ENCODE measurements around the gene PIGS. TPM values are rescaled to one million over a fixed set of nuclear protein-coding genes. Genes with fewer than 3 reads are reported as not detected.

Gene PIGS
- total RNA-seq, 3 donors from 2014 or later: 35.4 to 63.5 (median 53.3) TPM

GRCh38 chr17:28585851-28586250 is 14.5 kb upstream of the PIGS start:
- Histone ChIP-seq H3K27ac (no peak overlapping the region), H3K9me3 (no peaks in the 10 kb centered on the region), H3K36me3 (no peaks in the 10 kb centered on the region), H3K4me1 (no peaks in the 10 kb centered on the region), H3K27me3 (no peaks in the 10 kb centered on the region), H3K4me3 (no peak overlapping the region)
- TF ChIP-seq, protein P1, sequence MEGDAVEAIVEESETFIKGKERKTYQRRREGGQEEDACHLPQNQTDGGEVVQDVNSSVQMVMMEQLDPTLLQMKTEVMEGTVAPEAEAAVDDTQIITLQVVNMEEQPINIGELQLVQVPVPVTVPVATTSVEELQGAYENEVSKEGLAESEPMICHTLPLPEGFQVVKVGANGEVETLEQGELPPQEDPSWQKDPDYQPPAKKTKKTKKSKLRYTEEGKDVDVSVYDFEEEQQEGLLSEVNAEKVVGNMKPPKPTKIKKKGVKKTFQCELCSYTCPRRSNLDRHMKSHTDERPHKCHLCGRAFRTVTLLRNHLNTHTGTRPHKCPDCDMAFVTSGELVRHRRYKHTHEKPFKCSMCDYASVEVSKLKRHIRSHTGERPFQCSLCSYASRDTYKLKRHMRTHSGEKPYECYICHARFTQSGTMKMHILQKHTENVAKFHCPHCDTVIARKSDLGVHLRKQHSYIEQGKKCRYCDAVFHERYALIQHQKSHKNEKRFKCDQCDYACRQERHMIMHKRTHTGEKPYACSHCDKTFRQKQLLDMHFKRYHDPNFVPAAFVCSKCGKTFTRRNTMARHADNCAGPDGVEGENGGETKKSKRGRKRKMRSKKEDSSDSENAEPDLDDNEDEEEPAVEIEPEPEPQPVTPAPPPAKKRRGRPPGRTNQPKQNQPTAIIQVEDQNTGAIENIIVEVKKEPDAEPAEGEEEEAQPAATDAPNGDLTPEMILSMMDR (IDR thresholded peaks at IDR 0.05): no peak
- no peak for TF ChIP-seq POLR2A (IDR thresholded peaks at IDR 0.05)
- no peak for TF ChIP-seq POLR2AphosphoS5 (IDR thresholded peaks at IDR 0.05)
- DNase-seq (ENCODE audit: low spot score in 2 of 2): no peak
- intact Hi-C loops (cut with DNase I; ENCODE audit: low total_unique reads): no loop called here

GRCh38 chr17:28584434-28584833 is 13.1 kb upstream of the PIGS start:
- no peak for DNase-seq (ENCODE audit: low spot score in 2 of 2)
- H3K27ac ChIP-seq: no peak overlapping the region
- H3K4me1 ChIP-seq: no peaks in the 10 kb centered on the region
- no peaks in the 10 kb centered on the region for H3K9me3 ChIP-seq
- no peak overlapping the region for H3K4me3 ChIP-seq
- no peaks in the 10 kb centered on the region for H3K27me3 ChIP-seq
- TF ChIP-seq POLR2AphosphoS5 (IDR thresholded peaks at IDR 0.05) (no peak), POLR2A (IDR thresholded peaks at IDR 0.05) (no peak)
- TF ChIP-seq, protein P1 (IDR thresholded peaks at IDR 0.05): no peak
- intact Hi-C loops (cut with DNase I; ENCODE audit: low total_unique reads): no loop called here
- no peaks in the 10 kb centered on the region for H3K36me3 ChIP-seq

- H3K27ac ChIP-seq: no peak overlapping the region
- no peaks in the 10 kb centered on the region for H3K9me3 ChIP-seq
- no peaks in the 10 kb centered on the region for H3K27me3 ChIP-seq
- no peak overlapping the region for H3K4me3 ChIP-seq
- TF ChIP-seq POLR2A (IDR thresholded peaks at IDR 0.05): no peak
- no peak for TF ChIP-seq POLR2AphosphoS5 (IDR thresholded peaks at IDR 0.05)
- TF ChIP-seq, protein P1 (IDR thresholded peaks at IDR 0.05): no peak
- DNase-seq (ENCODE audit: low spot score in 2 of 2): no peak
- no peaks in the 10 kb centered on the region for H3K36me3 ChIP-seq
- intact Hi-C loops (cut with DNase I; ENCODE audit: low total_unique reads): no loop called here
- H3K4me1 ChIP-seq: no peaks in the 10 kb centered on the region
Measured at GRCh38 chr17:28582513-28582912, 11.2 kb upstream of the PIGS start.

DNA sequence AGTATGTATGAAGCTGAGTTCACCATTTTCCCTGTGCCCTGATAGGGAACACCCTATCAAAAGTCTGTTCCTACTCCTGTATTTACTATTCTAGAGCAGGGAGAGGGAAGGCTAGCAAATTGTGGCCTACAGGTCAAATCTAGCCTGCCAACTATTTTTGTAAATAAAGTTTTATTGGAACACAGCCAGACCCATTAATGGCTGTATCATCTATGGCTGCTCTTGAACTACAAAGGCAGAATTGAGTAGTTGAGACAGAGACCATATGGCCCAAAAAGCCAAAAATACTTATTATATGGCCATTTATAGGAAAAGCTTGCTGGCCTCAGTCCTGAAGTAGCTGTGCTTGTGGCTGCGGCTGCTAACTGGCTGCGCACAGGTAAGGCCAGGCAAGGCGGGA is 9.6 kb upstream of the PIGS start:
- intact Hi-C loops (cut with DNase I; ENCODE audit: low total_unique reads): no loop called here
- TF ChIP-seq, protein P1 (IDR thresholded peaks at IDR 0.05): no peak
- TF ChIP-seq POLR2AphosphoS5 (IDR thresholded peaks at IDR 0.05): no peak
- TF ChIP-seq POLR2A (IDR thresholded peaks at IDR 0.05): no peak
- H3K36me3 ChIP-seq: no peaks in the 10 kb centered on the region
- no peak overlapping the region for H3K27ac ChIP-seq
- no peaks in the 10 kb centered on the region for H3K27me3 ChIP-seq
- no peak overlapping the region for H3K4me3 ChIP-seq
- no peak for DNase-seq (ENCODE audit: low spot score in 2 of 2)
- no peaks in the 10 kb centered on the region for H3K9me3 ChIP-seq
- H3K4me1 ChIP-seq: no peaks in the 10 kb centered on the region

DNA sequence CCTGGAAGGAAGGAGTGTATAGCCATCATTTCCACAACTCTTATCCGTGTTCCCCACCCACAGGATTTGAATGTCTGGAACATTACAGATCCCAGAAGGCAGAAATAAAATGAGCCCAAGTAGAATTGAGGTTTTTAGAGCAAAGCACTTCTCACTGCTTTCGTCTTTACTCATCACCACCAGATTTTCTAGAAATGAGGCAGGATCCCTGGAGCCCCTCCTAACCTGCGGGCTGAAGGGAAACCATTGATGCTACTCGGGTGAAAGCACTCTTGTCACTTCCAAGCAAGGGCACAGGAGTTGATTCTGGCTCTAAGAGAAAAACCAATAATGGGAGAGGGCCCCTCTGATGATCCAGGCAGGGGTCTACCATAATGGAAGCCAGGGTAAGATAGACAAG is 8.2 kb upstream of the PIGS start:
- H3K27ac ChIP-seq: no peak overlapping the region
- H3K36me3 ChIP-seq: no peaks in the 10 kb centered on the region
- intact Hi-C loops (cut with DNase I; ENCODE audit: low total_unique reads): no loop called here
- no peaks in the 10 kb centered on the region for H3K27me3 ChIP-seq
- no peak overlapping the region for H3K4me3 ChIP-seq
- no peaks in the 10 kb centered on the region for H3K4me1 ChIP-seq
- no peaks in the 10 kb centered on the region for H3K9me3 ChIP-seq
- no peak for DNase-seq (ENCODE audit: low spot score in 2 of 2)
- TF ChIP-seq POLR2A (IDR thresholded peaks at IDR 0.05) (no peak), POLR2AphosphoS5 (IDR thresholded peaks at IDR 0.05) (no peak)
- TF ChIP-seq, protein P1 (IDR thresholded peaks at IDR 0.05): no peak

All from breast epithelium (tissue), 4 donors.